Hippocampal formation (tissue), 2 donors: ENCODE data around the gene FSCN2.
A peak's percentile ranks its signal among the peaks of the same experiment; 100 is the strongest.

Source experiments
- DNase-seq, 2 donors: peaks; one replicate each; lab custom pipeline; 2025; lab: John Stamatoyannopoulos, UW

FSCN2 gene

DNA sequence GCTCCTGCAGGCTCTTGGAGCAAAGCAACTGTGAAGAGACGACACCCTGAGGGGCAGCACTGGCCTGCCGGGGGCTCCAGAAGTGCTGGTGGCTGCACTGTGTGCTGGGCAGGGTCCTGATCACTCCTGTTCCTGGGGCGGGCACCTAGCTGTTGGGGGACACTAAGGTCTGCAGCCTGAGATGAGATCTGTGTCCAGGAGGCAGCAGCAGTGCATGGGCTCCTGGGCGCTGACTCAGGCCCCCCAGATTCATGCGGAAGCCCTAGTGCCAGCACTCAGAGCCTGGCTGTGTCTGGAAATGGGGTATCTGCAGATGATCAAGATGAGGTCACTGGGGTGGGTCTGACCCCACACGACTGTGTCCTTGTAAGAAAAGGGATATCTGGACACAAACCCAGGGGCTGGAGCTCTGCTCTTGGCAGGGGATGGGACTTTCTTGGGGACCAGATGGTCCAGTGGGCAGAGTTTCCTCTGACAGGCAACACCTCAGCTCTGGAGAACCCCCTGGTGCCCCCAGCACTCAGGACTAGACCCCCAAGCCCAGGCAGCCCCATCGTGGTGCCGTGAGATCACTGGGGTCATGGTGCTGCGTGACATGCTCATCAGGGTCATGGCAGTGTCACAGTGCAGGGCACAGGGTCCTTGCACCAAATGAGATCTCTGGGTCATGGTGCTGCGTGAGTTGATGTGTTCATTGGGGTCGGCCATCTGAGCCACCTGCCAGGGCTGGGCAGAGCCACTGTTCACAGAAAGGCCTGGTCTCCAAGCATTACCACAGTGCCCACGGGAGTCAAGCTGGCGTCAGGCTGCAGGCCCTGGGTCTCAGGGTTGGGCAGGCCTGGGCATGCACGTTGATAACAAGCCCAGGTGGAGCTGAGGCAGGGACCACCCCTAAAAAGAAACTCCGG, 14.5 kb downstream of the FSCN2 start:
- DNase-seq, result no peak

DNA sequence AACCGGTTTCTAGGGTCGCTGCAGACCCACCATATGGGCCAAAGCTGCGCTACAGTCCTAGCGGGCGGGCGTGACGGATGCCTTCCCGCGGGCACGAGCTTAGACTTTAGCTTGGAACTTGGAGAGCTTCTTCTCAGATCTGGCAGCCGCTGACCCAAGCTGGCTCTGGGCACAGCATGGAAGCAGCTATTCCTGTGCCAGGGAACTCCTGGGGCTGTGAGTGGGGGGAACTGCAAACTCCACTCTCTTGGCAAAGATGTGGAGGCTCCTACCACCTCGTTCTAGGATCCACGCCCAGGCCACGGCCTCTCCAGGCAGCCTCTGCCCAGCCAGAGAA, 15.1 kb downstream of the FSCN2 start:
- DNase-seq, result no peak

DNA sequence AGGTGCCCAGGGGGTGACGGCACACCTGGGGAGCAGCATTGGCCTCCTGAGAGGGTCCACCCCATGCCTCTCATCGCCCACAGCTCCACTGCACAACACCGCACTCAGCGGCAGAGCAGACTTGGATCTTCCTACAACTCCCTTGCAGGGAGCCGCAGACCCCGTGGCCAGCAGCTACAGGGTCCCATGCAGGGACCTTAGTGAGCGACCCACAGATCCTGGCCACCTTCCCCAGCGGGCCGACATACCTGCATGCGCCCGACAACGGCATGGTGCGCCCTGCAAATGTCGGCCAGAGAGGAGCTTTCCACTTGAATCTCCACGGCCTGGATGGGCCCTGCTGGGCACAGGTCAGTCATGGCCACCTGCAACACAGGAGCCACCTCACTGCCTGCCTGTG, 15.6 kb downstream of the FSCN2 start:
- DNase-seq, result no peak

DNA sequence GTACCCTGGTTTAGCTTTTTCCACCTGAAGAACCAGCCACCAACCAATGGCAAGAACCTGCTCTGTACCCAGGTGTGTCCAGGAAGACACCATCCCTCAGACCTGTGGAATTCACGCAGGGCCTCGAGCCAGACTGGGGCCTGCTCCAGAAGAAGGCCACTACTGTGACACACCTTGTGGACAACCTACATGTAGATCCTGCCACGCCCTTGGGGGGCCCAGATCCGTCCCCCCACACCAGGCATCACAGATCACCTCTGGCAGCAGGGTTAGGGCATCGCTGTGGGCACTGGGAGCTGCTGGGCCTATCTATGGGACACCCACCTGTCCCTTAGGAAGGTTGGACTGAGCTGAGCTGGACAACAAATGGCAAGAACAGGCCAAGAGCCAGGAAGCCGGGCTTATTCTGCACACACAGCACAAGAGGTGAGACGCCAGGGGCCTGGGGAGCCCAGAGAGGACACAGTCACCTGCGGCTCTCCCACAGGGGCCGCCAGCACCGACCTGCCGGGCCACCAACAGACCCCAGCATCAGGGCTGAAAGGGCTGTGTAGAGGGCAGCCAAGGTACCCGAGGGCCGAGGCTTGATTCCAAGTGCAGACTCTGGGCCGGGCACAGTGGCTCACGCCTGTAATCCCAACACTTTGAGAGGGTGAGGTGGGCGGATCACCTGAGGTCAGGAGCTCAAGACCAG, 16.3 kb downstream of the FSCN2 start:
- DNase-seq, result no peak

DNA sequence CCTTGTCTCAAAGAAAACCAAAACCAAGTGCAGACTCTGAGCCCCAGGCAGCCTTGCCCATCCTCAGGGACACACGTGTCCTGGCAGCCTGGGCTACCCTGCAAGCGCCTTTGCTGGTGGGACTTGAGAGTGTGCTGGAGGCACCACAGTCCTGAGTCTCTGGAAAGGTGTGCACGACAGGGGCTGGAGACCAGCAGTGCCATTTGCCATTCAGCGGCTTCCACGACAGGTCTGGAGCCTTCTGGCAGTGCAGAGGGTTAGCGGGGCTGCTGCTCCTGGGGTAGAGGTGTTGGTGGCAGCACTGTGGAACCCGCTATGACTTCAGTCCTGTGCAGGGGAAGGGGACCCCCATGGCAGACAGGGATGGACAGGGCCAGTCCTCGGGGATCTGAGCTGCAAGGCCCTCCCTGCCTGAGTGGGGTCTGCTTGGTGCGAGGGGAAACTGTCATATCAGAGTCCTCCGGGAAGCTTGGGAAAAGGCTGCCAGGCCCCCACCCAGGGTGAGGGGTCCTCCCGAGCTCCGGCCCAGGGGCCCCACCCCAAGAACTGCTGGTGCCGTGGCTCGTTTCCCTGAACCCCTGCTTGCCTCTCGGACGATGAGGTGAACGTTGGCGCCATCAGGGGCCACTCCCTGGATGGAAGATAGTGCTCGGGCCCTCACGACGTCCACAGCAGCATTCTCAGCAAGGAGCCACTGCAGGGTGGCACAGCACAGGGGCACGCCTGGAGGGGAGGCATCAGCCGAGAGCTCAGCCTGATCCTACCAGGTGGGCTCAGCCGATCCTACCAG, 17.2 kb downstream of the FSCN2 start:
- no peak for DNase-seq

DNA sequence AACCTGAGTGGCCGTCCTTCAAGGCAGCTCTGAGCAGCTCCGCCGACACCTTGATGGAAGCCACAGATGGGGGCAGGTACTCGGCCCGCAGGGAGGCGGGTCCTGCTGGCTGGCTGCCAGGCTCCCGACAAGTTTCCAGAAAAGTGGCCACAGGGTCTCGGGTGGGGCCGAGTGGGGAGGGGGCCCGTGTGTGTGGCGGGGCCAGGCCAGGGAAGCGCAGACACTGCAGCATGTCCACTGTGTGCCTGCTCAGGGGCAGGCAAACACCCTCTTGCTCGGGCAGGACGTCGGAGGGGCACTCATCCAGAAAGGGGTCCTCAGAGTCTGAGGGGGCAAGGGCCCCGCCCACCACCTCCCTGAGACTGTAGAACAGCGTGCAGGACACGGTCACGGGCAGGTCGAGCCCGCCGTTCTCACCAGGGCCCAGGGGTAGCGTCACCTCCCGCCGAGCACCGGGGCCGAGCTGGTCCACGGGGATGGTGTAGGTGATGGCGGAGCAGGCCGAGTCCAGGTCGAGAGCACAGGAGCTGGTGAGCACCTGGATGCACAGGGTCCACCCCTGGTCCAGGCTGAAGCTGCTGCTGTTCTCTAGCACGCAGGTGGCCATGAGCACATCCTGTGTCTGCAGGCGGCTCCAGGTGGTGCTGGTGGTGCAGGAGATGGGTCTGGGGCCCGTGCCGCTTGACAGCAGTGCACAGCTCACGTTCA, 18.9 kb downstream of the FSCN2 start:
- no peak for DNase-seq

DNA sequence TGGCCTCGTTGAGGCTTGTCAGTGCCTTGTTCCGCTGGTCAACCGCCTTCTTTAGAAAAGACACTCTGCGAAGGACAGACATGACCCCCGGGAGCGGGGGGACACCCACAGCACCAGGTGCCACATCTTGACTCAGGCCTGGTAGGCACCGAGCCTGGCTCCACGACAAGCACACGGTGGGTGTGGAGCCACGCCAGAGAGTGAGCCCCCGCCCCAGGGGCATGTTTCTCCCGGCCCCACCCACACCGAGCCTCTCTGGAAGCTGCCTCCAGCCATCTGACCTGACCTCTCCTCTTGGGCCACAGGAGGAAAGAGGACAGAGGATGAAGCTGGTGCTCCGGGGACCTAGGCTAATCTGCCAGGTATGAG, 19.4 kb downstream of the FSCN2 start:
- DNase-seq, result no peak

DNA sequence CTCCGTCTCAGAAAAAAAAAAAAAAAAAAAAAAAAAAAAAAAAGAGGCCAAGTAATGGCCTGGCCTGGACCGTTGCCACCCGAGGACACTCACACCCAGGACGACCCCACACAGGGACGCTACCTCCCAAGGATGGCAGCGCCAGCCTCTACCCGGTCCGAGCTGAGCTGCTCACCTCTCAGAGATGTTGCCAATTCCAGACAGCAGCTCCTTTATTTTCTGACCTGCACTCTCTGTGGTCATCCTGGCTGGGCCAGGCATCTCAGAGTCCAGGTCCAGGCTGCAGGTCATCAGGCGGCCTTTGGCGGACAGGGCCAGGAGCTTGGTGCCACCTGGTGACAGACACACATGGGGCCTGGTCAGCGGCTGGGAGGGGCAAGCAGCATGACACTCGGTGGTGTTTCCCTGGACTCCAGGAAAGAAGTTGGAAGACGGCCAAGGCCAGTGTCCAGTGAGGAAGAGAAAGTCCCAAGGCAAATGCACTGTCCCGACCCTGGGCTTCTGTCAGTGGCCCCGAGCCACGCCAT, 20.9 kb downstream of the FSCN2 start:
- DNase-seq, result no peak

DNA sequence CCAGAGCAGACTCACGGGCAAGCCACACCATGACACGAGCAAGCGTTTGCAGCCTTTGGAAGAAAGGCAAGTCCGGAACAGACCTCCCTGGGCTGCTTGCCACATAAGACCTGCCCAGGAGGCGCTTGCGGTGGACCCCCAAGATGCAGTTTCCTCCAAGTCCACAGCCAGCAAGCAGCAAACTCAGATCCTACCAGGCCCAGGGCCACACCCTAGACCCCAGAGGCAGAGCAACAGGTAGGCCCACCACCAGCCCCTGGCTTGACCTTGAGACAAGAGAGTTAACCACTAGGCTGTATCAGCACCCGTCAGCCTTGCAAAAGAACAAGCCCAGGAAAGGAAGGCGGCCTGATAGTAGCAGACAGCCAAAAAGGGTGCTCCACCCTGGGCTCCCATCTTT, 21.6 kb downstream of the FSCN2 start:
- no peak for DNase-seq

DNA sequence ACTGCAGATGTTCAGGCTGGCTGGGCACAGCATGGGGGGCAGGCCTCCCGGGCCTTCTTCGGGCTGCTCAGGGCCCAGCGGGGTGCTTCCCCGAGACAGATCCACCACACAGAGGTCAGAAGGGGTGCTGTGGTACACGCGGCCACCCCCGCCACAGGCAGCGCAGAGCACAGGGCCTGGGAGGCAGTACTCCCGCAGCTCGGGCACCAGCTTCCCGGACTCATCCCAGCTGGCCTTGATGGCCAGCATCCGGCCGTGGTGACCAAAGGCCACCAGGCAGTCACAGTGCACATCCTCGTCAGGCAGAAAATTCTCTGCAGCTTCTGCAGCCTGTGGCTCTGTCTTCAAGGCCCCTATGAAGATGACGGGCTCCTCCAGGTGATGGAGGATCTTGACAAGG, 22.1 kb downstream of the FSCN2 start:
- no peak for DNase-seq

DNA sequence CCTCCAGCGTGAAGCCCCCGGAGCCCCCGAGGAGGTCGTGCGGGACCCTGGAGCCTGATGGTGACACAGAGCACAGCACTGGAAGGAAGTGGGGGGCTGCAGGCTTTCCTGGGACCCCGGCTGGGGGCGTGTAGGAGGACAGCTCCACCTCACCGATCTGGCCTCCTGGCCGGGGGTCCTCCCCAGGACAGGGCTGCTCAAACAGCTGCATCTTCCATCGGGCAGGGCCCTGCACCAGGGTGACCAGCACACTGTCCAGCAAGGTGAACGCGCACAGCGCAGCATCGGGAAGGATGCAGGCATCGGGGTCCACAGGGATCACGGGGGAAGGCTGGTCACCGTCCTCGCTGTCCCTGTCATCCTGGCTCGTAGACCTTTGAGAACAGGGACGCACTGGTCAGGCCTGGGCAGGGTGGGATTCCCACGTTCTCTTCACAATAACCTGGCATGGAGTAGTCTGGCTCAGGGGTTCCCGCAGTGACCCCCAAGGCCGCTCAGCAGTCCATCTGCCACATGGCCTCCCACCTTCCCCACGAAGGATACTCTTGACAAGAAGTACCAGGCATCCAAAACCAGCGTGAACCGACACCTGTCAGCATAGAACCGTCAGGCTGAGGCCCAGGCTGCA, 22.8 kb downstream of the FSCN2 start:
- no peak for DNase-seq

DNA sequence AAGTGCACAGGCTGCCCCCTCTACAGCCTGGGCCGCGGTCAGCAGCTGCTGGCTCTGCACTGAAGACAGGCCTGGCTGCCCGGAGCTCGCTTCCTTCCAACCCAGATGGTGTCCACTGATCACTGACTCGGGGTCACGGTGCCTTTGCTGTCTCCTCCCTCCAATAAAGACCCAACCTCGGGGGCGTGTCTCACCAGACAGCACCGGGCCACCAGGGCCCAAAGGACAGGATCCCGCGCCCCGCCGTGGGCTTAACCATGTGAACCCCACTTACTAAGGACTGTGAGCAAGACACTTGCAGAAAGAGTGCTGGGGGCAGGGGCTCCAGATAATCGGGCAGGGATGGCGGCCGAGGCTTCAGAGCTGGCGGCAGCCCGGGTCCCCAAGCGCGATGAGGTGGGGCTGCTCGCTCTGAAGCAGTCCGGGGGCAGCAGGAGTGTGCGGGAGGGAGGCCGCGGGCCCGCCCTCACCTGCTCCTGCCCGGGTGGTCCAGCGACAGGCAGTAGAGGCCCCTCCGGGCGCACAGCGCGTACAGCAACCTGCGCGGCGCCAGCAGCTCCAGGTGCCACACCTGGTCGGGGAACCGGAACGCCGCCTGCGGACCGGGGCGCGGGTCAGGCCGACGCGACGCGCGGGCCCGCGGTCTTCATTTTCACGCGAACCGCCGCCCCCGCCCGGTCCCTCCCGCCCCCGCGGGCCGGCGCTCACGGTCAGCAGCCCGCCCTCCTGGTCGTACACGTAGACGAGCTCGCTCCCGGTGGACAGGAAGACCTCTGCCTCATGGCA, 23.5 kb downstream of the FSCN2 start:
- DNase-seq, result no peak

DNA sequence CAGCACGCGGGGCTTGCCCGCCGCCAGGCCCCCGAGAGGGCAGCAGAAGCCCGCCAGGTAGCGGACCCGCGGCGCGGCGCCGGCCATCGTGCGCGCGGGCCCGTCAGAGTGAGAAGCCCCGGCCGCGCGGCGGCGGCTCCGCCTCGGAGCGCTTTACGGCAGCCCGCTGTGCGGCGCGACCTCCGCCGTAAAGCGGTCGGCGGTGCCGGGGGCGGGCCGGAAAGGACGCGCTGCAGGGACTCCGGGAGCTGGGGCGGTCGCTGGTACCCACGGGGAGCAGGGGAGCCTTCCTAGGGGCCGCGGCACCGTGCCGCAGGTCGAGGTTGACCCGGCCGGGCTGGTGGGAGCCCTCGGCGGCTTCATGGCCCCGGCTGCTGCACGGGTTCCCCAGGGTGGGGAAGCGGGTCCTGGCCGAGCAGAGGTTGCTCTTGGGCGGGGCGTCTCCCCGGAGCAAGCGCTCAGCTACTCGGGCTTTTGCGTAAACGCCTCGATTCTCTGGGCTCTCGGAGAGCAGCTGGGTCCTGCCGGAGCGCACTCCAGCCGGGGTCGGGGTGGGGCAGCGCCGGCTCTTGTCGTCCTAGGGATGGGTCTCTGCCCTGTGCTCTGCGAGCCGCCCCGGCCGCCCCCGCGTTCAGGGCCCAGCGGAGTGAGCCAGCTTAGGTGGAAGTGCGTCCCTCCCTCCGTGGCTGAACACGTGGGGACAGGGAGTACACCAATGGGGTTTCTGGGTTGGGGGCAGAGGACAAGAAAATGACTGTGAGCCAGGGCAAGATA, 24.3 kb downstream of the FSCN2 start, which contains the start of gene FAAP100:
Gene FAAP100 (minus strand): TSS at position 110 of the 774 bp plus-strand sequence. CDS start 23 bp downstream, at position 87.
- peak; percentile 53 to 69 for DNase-seq

DNA sequence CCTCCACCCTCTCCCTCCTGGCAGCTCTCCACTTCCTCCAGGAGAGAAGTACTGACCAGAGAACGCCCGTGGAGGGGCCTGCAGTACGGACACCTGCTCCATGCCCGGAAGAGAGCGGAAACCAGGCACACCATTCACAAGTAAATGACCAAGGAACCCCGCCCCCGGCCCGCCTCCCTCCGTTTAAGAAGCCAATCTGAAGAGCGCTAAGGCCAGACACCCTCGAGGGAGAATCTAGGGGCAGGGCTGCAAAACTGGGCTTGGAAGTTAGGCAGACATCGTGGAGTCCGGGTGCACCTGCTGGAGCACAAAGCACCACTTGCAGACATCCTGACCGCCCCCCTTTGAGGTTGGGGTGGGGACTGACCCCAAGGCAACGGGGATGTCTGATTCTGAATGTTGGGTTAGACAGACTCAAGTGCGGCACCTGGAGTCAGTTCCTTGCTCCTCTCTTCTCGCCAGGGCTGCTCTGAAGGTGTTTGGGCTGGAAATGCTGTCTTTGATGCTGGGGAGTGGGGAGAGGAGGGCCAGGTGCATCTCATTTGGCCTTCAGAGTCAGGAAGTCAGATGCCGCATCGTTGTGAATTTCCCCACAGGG, 24.9 kb downstream of the FSCN2 start:
- DNase-seq, result peak in 1 of 2 donors; percentile 44

DNA sequence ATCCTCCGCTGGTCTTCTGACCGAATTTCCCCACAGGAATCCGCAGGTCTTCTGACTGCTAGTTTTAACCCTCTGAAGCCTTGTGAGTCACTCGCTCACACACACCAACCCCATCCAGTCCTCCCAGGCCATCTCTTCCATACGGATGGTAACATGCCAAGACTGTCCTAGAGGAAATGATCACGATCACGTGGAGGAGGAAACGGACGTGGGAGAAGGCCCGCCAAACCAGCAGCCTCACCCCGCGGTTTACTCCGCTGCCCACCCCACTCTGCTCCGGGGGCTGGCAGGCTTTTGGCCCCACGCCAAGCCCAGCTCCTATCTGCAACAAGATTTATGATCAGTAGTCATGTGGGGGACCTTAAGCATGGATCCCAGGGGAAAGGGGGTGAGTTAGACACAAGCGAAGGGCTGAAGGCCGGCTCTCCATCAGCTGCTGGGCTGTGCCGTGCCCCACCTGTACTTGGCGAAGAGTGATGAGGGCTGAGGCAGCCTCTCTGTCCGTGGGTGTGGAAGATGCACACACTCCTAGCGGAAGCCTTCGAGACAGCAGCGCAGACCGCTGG, 25.5 kb downstream of the FSCN2 start:
- DNase-seq, result no peak

DNA sequence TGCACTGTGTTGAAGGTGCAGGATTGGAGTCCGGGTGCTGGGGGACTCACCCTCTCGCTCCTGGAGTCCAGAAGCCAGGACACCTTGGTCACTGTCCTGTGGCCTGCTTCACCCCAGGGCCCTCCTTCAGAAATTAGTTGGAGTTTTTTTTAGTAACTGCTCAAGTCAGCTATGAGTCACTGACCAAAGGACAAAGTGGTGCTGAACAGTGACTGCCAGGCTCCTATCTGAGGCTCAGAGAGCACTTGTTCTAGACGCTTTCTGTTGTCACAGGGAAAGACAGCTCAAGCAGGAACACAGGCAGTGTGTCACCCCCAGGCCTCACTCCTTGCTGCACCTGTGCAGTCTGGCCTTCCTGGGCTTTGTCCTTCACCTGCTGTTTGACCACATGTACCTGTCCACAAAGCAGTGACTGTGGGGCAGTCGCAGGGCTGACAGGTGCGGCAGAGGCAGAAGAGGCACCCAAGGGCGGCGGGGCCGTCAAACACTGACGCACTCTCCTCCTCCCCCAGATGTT, 28.1 kb downstream of the FSCN2 start:
- no peak for DNase-seq

DNA sequence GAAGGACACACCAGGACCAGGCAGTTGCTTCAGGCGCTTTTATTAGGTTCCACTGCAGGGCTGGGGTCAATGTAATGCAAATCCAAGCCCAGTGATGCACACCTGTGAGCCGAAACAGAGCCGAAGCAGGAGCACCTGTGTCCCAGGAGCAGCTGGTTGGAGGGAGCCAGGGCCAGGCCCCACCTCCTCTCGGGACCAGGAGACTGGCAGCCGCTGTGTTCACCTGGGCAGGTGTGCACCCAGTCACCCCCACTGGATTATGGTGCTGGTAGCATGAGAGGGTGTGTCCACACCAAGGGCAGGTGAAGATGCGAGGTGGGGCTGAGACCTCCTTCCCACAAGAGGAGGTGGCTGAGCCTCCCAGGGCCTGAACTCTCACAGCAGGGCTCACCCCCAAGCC, 28.7 kb downstream of the FSCN2 start:
- no peak for DNase-seq

DNA sequence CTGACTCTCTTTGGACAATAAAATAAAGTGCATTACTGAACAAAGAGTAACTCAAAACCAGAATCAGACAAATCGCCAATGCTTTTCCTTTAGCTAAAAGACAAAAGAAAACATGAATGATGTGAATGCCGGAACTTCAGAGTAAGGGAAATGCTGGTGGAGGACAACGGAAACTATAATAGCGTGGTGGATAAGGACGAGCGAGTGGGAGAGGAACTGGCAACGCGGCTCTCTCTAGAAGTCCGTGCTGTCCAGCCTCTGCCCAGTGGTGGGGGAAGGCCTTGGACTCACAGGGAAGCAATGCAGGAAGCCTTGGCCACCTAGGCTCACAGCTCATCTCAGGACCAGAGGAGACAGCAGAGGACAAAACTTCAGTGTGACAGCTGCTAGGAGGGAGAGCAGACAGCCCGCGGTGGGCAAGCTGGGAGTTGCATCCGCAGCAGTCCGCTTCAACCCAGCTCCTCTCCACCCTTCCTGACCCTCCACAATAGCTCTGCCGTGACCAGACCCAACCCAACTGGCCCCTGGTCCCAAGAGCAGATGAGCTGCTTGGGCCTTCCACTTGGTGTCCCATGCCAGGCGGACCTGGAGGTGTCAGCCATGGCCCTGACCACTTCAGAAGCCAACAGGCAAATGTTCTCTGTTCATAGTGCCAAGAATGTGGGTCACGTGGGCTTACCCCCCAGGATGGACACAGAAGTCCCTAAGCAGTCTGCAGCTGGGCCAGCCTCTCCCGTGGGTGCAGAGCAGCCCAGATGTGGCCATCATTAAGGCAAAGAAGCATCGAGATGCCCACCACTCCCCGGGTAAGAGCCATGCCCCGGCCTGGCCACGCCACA, 29.3 kb downstream of the FSCN2 start:
- DNase-seq, result no peak
